ENCODE measurements around the gene WWOX. TPM values are rescaled to one million over a fixed set of nuclear protein-coding genes. Genes with fewer than 3 reads are reported as not detected.

Gene WWOX
- total RNA-seq, 3 donors from 2014 or later = 11.7 to 18.0 (median 13.8) TPM

DNA sequence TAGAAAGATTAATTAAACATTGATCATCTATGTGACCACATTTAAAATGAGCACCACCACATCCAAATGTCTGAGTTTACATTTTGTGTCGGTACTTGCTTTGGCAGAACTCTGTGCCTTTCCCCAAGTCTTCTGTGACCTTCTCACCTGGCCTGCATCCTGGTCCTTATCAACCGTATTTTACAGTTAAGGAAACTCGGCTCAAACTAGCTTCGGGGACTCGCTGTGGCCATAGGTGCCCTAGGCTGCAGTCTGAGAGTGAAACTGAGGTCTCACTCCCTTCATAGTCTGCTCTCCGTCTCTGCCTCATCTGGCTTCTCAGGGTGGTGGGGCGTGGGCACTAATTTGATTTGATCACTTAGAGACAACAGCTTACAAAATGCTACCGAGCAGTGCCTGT is 555.5 kb downstream of the WWOX start:
- no peaks in the 10 kb centered on the region for H3K36me3 ChIP-seq (ENCODE audit: low read depth)
- ATAC-seq (no peak), DNase-seq (no peak)
- intact Hi-C loops (cut with DNase I, micrococcal nuclease) = no loop called here
- TF ChIP-seq, protein P1, sequence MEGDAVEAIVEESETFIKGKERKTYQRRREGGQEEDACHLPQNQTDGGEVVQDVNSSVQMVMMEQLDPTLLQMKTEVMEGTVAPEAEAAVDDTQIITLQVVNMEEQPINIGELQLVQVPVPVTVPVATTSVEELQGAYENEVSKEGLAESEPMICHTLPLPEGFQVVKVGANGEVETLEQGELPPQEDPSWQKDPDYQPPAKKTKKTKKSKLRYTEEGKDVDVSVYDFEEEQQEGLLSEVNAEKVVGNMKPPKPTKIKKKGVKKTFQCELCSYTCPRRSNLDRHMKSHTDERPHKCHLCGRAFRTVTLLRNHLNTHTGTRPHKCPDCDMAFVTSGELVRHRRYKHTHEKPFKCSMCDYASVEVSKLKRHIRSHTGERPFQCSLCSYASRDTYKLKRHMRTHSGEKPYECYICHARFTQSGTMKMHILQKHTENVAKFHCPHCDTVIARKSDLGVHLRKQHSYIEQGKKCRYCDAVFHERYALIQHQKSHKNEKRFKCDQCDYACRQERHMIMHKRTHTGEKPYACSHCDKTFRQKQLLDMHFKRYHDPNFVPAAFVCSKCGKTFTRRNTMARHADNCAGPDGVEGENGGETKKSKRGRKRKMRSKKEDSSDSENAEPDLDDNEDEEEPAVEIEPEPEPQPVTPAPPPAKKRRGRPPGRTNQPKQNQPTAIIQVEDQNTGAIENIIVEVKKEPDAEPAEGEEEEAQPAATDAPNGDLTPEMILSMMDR (IDR thresholded peaks at IDR 0.05) = no peak
- H3K9me3 ChIP-seq = no peaks in the 10 kb centered on the region
- H3K4me1 ChIP-seq (ENCODE audit: low read depth) = no peaks in the 10 kb centered on the region
- no peak overlapping the region for H3K4me3 ChIP-seq

DNA sequence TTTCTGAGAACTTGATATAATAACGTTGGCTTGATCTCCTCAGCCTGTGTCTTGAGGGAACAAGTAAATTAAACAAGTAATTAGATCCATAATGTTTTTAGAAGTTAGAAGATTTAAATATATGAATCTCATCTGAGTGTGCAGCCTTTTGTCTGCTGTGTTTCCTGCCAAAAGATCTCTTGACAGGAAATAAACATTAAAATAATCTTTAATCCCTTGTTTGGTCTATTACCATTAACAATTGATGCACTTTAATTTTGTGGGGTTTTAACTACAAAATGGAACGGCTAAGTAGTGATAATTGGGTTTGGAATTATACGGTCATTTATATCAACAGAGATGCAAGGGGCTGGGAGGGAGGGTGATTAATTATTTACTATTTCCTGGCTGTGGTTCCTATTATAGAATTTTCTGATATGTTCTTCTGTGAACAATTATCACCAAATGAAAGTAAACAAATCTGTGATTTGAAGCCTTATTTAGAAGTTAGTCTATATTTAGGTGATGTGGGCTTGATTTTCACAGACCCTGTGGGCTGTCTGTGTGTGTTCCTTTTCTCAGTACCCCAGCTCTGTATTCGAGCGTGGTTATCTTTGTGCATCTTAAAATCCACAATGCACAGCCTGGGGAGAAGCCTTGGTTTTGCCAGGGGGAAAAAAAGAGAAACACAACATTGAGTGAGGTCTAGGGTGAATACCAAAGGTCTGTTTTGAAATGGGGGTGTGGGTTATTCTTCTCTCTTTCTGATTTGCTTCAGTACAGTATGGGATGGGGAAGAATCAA is 556.1 kb downstream of the WWOX start:
- TF ChIP-seq, protein P1 (IDR thresholded peaks at IDR 0.05) = no peak
- H3K36me3 ChIP-seq (ENCODE audit: low read depth) = no peaks in the 10 kb centered on the region
- ATAC-seq (no peak), DNase-seq (no peak)
- H3K4me1 ChIP-seq (ENCODE audit: low read depth) = no peaks in the 10 kb centered on the region
- H3K9me3 ChIP-seq = no peaks in the 10 kb centered on the region
- no peak overlapping the region for H3K4me3 ChIP-seq
- intact Hi-C loops (cut with DNase I, micrococcal nuclease) = no loop called here

DNA sequence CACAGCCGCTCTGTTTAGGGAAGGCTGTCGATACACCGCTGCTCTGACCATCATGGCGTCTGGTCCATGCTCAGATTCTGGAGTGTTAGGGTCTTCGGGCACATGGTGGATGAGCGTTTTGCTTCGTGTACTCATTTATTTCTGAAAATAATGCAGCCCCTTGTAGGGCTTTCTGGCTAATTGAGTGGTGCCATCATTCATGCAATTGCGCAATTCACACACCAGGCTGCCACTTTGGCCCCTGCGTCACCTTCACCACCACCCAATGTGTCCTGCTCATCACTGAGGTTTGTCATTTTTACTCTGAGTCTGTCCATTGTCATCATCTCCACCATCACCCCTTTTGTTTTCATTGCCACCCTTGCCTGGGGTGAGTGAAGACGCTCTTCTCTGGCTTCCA is 557.4 kb downstream of the WWOX start:
- ATAC-seq (no peak), DNase-seq (no peak)
- TF ChIP-seq, protein P1 (IDR thresholded peaks at IDR 0.05) = no peak
- intact Hi-C loops (cut with DNase I, micrococcal nuclease) = no loop called here
- H3K9me3 ChIP-seq = no peaks in the 10 kb centered on the region
- H3K4me1 ChIP-seq (ENCODE audit: low read depth) = no peaks in the 10 kb centered on the region
- no peaks in the 10 kb centered on the region for H3K36me3 ChIP-seq (ENCODE audit: low read depth)
- H3K4me3 ChIP-seq = no peak overlapping the region

DNA sequence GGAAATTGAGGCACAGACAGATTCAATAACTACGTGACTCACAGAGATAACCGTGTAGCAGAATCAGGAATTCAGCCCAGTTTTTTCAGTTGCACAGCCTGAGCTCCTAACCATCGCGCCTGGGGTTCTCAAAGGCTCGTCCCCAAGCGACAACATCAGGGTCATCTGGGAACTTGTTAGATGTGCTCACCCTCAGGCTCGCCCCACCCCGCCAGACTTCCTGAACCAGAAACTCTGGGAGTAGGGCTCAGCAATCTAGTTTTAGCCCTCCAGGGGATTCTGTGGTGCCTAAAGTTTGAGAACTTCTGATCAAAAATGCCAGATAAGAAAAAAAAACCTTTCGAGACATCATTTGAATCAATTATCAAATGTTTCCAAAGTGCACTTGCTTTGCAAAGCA is 559.8 kb downstream of the WWOX start:
- ATAC-seq (no peak), DNase-seq (no peak)
- TF ChIP-seq, protein P1 (IDR thresholded peaks at IDR 0.05) = no peak
- H3K9me3 ChIP-seq = no peaks in the 10 kb centered on the region
- no peaks in the 10 kb centered on the region for H3K4me1 ChIP-seq (ENCODE audit: low read depth)
- intact Hi-C loops (cut with DNase I, micrococcal nuclease) = no loop called here
- no peak overlapping the region for H3K4me3 ChIP-seq
- no peaks in the 10 kb centered on the region for H3K36me3 ChIP-seq (ENCODE audit: low read depth)

DNA sequence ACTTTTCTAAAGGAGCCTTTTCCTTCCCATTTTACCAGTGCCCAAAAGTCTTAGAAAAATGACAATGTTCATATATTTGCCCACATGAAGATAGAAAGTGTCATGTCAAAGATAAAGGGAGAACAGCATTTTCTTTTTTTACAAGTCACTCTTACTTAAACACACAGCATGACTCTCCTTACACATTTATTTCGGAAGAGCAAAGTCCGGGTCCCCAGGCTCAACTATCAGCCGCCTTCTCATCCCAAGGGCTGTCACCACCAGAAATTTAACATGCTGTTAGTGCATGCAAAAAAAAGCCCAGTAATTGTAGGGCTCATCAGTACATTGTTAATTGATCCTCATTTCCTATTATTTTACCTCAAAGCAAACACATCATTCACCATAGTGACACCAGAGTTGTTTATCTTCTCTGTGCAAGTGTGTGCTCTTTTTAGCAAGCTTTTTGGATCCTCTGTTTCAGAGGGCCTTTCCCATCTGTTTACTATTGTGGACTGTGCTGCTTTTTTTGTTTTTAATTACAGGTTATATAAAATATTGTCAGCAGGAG is 560.3 kb downstream of the WWOX start:
- no peak for ATAC-seq
- Histone ChIP-seq H3K9me3 (no peaks in the 10 kb centered on the region), H3K4me1 (ENCODE audit: low read depth) (no peaks in the 10 kb centered on the region), H3K4me3 (no peak overlapping the region), H3K36me3 (ENCODE audit: low read depth) (no peaks in the 10 kb centered on the region)
- no peak for DNase-seq
- TF ChIP-seq, protein P1 (IDR thresholded peaks at IDR 0.05) = no peak
- intact Hi-C loops (cut with DNase I, micrococcal nuclease) = no loop called here
